HG02610 (cell line): Measurements from ENCODE around the gene MYOZ2.
"Not testable (repeated sequence)": the region's sequence is repeated elsewhere in the genome, so short reads cannot be mapped to it uniquely, and the experiment has no call there.

Experiments used
- ATAC-seq: cut with Tn5 transposase; IDR thresholded peaks from one replicate; pipeline ENCODE4 v1.9.1; 2021; ENCODE audit warnings: mild to moderate bottlenecking, moderate library complexity; ENCODE audit not compliant: unreplicated experiment

The MYOZ2 gene

DNA sequence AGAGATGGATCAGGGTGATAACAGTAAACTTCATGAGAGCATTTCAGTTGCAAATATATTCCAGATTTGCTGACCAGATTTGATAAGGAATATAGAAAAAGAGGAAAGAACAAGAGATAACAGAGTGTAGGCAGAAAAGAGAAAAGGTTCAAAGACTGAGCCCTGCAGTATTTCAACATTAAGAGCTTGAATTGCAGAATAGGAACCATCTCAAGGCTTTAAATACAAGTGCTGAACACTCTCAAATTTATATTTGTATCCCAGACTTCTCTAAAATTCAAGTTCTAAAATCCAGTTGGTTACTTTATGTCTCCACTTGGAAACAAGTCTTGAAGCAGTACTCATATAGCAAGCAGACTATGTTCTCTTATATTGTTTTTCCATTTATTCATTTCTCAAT lies 9.7 kb upstream of the MYOZ2 start:
- ATAC-seq = no peak

DNA sequence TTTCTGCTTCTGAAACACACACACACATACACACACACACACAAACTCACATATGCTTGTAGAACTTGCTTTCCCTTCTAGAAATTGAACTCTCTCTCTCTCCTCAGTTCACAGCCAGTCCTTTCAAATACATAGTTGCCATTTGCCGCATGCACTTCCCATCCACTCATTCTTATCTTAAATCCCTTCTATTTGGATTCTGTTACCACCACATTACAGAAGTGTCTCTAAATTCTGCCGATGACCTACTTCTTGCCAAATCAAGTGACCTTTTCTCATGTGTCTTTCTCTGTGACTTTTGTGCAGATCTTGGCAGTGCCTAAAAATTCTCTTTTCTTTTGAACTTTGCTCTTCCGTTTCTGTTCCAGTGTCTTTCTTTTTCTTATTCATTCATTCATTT lies 7.5 kb upstream of the MYOZ2 start:
- ATAC-seq = no peak

- ATAC-seq = no peak
Observed at GRCh38 chr4:119130365-119131065, 5.1 kb upstream of the MYOZ2 start.

- no peak for ATAC-seq
Observed at GRCh38 chr4:119131164-119131563, 4.5 kb upstream of the MYOZ2 start.

DNA sequence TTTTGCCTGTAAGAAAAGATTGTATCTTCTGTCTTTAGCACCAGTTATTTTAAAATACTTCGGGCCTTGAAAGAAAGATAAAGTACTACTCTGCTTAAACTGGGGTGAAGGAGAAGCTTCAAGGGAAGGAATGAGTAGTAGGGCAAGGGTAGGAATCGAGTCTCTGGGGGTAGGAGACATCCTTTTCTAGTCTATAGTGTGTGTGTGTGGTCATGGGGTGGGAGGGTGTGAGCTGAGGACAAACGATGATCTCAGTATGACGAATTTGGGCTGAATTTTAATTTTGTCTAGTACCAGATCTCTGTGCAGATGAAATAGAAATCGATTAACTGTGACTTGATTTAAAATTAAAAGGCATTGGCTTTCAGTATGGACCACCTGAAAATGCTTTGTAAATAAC lies 3.3 kb upstream of the MYOZ2 start:
- ATAC-seq = no peak

- no peak for ATAC-seq
Observed at GRCh38 chr4:119136546-119136945, 914 bp downstream of the MYOZ2 start.

DNA sequence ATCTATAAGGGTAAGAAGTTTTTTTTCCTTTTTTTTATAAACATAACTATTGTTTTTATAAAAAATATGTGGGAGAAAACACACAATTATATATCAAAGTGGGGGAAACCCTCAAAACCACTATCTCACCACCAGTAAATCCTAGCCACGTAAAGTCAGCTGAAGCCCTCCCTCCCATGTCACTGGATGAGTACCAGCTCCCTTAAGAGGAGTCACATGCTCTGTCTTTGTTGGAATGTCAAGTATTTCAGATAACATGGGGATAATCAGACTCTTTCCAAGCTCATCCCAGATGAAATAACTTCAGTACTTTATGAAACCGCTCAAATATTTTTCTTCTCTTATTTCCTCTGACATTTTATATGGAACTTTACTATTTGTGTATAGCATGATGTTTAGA lies 2.4 kb downstream of the MYOZ2 start:
- ATAC-seq = no peak

GRCh38 chr4:119139311-119139710 lies 3.7 kb downstream of the MYOZ2 start:
- ATAC-seq = no peak

- no peak for ATAC-seq
Observed at GRCh38 chr4:119139822-119140252, 4.2 kb downstream of the MYOZ2 start.

GRCh38 chr4:119141283-119141682 lies 5.7 kb downstream of the MYOZ2 start:
- not testable (repeated sequence) for ATAC-seq

DNA sequence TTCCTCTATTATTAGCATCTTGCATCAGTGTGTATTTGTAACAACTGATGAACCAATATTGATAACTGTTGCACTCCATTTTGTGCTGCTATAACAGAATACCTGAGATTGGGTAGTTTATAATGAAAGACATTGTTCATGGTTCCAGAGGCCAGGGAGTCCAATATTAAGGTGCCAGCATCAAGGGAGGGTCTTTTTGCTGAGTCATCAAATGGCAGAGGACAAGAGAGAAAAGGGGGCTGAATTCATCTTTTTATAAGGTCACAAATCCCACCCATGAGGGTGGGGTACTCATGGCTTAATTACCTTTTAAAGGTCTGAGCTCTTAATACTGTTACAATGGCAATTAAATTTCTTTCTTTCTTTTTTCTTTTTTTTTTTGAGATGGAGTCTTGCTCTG lies 7.2 kb downstream of the MYOZ2 start:
- ATAC-seq = no peak

DNA sequence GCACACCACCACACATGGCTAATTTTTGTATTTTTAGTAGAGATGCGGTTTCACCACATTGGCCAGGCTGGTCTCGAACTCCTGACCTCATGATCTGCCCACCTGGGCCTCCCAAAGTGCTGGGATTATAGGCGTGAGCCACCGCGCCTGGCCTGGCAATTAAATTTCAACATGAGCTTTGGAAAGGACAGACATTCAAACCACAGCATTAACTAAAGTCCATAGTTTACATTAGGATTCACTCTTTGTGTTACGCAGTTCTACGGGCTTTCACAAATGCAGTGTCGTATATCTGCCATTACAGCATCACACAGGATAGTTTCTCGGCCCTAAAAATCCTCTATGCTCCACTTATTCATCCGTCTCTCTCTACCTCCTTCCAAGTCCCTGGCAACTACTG lies 7.7 kb downstream of the MYOZ2 start:
- not testable (repeated sequence) for ATAC-seq

DNA sequence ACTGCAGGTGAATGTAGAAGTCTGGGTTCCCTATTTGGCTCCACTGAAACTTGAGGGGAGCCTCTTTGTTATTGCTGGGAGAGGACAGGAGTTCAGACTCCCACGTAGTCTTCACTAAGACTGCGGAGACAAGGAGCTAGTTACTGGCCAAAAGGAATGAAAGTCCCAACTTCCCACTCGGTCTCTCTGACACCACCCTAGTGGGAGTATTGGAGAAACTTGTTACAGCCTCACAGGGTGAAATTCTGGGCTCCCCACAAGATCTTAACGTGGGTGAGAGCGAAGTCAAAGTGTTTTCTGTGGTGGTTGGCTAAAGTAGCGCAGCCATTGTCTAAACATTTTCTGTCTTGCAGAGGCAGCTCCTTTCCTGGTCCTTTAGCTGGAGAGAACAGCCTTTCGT lies 13.5 kb downstream of the MYOZ2 start:
- no peak for ATAC-seq

DNA sequence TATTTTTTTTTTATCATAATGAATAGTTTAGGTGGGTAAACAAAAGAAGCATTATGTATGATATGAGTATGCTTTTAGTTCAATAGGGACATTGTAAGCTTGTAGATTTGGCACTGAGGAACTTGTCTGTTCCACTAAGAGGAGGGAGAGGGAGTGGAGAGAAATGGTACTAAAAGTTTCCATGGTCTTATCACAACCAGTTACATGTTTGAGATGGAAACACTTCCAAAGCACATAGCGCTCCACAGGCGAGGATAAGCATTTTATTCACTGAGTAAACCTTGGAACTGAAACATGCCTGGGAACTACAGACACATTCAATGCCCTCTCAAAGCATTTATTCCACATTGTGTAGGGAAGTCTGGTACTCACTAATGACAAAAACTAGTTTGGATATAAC lies 15.5 kb downstream of the MYOZ2 start:
- ATAC-seq = no peak

DNA sequence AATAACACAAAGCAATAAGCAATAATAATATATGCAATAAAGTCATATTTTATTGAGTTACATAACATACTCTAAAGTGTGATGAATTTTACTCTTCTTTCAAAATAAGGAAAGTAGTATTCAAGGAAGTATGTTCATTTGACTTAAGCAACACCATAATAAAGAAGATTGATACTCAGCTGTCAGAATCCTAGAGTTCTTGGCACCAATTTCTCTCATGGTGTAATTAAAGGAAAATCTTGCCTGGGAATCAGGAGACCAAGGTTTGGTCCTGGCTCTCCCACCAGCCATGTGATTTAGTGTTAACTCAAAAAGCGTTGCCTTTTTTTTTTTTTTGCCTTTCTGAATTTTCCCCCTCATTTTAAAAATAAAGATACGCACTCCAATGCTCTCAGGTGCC lies 17.1 kb downstream of the MYOZ2 start:
- no peak for ATAC-seq

GRCh38 chr4:119162174-119162573 lies 26.5 kb downstream of the MYOZ2 start:
- ATAC-seq = no peak

GRCh38 chr4:119165767-119166166 lies 30.1 kb downstream of the MYOZ2 start:
- ATAC-seq = no peak

DNA sequence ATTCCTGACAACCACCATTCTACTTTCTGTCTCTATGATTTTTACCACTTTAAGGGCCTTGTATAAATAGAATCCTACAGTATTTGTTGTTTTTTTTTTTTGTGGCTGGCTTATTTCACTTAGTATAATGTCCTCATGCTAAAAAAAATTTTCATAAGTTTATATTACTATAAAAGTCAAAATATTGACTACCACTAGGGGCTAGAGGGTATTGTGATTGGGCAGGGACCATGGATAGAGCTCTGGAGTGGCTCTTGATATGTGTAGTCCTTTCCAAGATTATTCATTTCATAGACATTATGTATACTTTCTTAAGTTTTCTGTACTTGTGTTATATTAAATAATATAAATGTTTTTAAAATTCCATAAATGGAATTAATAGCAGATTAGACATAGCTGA lies 34.6 kb downstream of the MYOZ2 start:
- no peak for ATAC-seq

DNA sequence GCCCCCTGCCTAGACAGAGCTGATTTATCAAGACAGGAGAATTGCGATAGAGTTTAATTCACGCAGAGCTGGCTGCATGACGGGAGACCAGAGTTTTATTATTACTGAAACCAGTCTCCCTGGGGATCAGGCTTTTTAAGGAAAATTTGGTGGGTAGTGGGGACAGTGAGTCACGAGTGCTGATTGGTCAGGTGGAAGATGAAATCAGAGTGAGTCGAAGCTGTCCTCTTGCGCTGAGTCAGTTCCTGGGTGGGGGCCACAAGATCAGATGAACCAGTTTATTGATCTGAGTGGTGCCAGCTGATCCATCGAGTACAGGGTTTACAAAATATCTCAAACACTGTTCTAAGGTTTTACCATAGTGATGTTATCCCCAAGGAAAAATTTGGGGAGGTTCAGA lies 36.6 kb downstream of the MYOZ2 start:
- ATAC-seq = no peak

- not testable (repeated sequence) for ATAC-seq
Observed at GRCh38 chr4:119173729-119174361, 38.2 kb downstream of the MYOZ2 start.

DNA sequence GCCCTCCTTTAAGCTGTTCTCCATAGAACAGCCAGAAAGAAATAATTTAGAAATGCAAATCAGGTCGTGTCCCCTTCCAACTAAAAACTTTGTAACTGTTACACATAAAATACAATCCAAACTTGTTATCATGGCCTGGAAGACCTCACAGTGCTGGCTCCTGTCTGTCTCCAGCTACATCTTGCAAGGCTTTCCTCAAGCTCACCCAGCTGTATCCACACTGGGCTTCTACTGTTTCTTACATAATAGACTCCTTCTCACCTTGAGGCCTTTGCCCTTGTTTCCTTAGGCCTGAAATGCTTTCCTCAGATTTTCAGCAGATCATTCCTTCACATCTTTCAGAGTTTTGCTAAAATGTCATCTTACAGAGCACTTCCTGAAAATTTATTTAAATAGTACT lies 43.4 kb downstream of the MYOZ2 start:
- ATAC-seq = no peak

- ATAC-seq = no peak
Observed at GRCh38 chr4:119184128-119184527, 48.5 kb downstream of the MYOZ2 start.

DNA sequence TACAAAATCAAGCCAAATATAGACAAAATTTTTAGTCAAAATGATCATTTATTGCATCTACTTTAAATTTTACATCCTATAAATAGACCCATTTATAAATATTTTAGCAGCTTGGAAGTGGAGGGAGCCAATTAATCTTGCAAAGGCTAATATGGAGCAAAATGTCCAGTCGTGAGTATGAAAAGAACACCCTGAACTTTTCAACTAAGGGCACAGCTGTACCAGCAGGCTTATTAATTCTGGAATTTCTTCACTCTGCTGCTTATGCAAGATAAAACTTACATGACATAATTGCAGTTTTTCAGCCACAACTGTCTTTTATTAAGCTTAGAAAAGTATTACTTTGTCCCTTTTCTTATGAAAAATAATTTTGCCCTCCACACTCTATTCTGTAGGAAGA lies 54.0 kb downstream of the MYOZ2 start:
- ATAC-seq = no peak
